Ishikawa (cell line): ENCODE measurements around the gene EVX2.

ENCODE experiments used
- CREB1 ChIP-seq: IDR thresholded peaks from 2 replicates; pipeline ENCODE4 v1.6.1; 2012; ENCODE audit warnings: low read depth
- EGR1 ChIP-seq: IDR thresholded peaks from 2 replicates; pipeline ENCODE4 v1.6.1; 2012
- EP300 ChIP-seq: IDR thresholded peaks from 2 replicates; pipeline ENCODE4 v1.6.1; 2012; ENCODE audit warnings: borderline replicate concordance
- MAX ChIP-seq: IDR thresholded peaks from 2 replicates; pipeline ENCODE4 v1.6.1; 2012
- NFIC ChIP-seq: IDR thresholded peaks from 2 replicates; pipeline ENCODE4 v1.6.1; 2012
- RAD21 ChIP-seq: IDR thresholded peaks from 2 replicates; pipeline ENCODE4 v1.6.1; 2012; ENCODE audit warnings: low read depth
- REST ChIP-seq: IDR thresholded peaks from 2 replicates; pipeline ENCODE4 v1.6.1; 2012; ENCODE audit warnings: low read depth, mild to moderate bottlenecking
- TAF1 ChIP-seq: IDR thresholded peaks from 2 replicates; pipeline ENCODE4 v1.6.1; 2012; ENCODE audit warnings: low read depth, mild to moderate bottlenecking
- TCF12 ChIP-seq: IDR thresholded peaks from 2 replicates; pipeline ENCODE4 v1.6.1; 2012; ENCODE audit warnings: low read depth
- ZBTB7A ChIP-seq: IDR thresholded peaks from 2 replicates; pipeline ENCODE4 v1.6.1; 2012; ENCODE audit warnings: low read depth

DNA sequence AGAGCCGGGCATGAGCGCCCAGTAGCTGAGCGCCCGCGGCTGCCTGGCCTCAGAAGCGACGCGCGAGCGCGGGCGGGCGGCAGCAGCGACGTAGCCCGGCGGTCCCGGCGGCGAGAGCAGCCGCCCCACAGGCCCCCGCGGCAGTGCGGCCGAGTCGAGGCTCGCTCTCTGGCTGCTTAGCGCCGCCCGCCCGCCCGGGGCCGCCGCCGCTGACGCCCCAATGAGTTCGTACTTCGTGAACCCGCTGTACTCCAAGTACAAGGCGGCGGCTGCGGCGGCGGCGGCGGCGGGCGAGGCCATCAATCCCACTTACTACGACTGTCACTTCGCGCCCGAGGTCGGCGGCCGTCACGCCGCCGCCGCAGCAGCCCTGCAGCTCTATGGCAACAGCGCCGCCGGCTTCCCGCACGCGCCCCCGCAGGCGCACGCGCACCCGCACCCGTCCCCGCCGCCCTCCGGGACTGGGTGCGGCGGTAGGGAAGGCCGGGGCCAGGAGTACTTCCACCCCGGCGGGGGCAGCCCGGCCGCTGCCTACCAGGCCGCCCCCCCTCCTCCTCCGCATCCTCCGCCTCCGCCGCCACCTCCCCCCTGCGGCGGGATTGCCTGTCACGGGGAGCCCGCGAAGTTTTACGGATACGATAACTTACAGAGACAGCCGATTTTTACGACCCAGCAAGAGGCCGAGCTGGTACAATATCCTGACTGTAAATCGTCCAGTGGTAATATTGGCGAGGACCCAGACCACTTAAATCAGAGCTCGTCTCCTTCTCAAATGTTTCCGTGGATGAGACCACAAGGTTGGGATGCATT, 46.6 kb upstream of the EVX2 start:
- no peak for TF ChIP-seq REST
- TF ChIP-seq RAD21, result no peak
- TF ChIP-seq TAF1, result peak; percentile 23; the same call in 1 of the 2 replicates
- TF ChIP-seq TCF12, result no peak; the same call in 1 of the 2 replicates
- TF ChIP-seq EGR1, result peak; percentile 83
- TF ChIP-seq ZBTB7A, result no peak
- TF ChIP-seq MAX, result peak; percentile 48
- TF ChIP-seq EP300, result 0 out of 2 replicates have a peak, but pooled peaks have one; percentile 17
- no peak for TF ChIP-seq NFIC
- no peak for TF ChIP-seq CREB1
